Activated naive CD8-positive, alpha-beta T cell treated with anti-CD3 and anti-CD28 coated beads, Interleukin-2, amount 10 ng/mL, durations not matched to agents 7 days and 5 days (primary cell): ENCODE data around the gene PRTFDC1. TPM values are rescaled to one million over a fixed set of nuclear protein-coding genes. Genes with fewer than 3 reads are reported as not detected.

Experiments
- ATAC-seq: fragments of 150-1000 bp; cut with Tn5 transposase; one replicate; pipeline ENCODE4 v1.10.0; 2021; ENCODE audit warnings: low read depth, moderate library complexity
- POLR2A ChIA-PET: fragments of 350-600 bp; sonication (Branson Sonifier 250); formaldehyde crosslinking; loops from one replicate; lab custom pipeline; 2021; ENCODE audit warnings: antibody characterized with exemption; lab: Charles Lee
- DNase-seq: peaks from one replicate; pipeline ENCODE4 v3.0.0; 2021
- H3K27ac Mint-ChIP-seq: one replicate; pipeline ENCODE4 v1.8.0; 2022; ENCODE audit warnings: mild to moderate bottlenecking, mixed read lengths
- H3K27me3 Mint-ChIP-seq: one replicate; pipeline ENCODE4 v1.8.0; 2022; ENCODE audit warnings: mild to moderate bottlenecking, moderate library complexity, mixed read lengths
- H3K36me3 Mint-ChIP-seq: one replicate; pipeline ENCODE4 v1.8.0; 2021; ENCODE audit warnings: mild to moderate bottlenecking, mixed read lengths
- H3K4me1 Mint-ChIP-seq: one replicate; pipeline ENCODE4 v1.8.0; 2021; ENCODE audit warnings: mixed read lengths
- H3K4me3 Mint-ChIP-seq: one replicate; pipeline ENCODE4 v1.8.0; 2022; ENCODE audit warnings: mild to moderate bottlenecking, moderate library complexity, mixed read lengths
- H3K9me3 Mint-ChIP-seq: one replicate; pipeline ENCODE4 v1.8.0; 2021; ENCODE audit warnings: mixed read lengths
- total RNA-seq, 2 experiments: library from RNA; stranded (reverse); gene quantifications; one replicate each; pipeline ENCODE4 v1.2.3, GENCODE V29; 2021

PRTFDC1 gene
- total RNA-seq, 2 experiments from 2014 or later: 1.5 to 2.0 TPM

GRCh38 chr10:24816868-24817396, 135.5 kb downstream of the PRTFDC1 start:
- Mint-ChIP-seq H3K27me3 (no peaks in the 10 kb centered on the region), H3K4me3 (no peak overlapping the region), H3K4me1 (no peaks in the 10 kb centered on the region), H3K27ac (no peak overlapping the region), H3K36me3 (no peaks in the 10 kb centered on the region), H3K9me3 (no peaks in the 10 kb centered on the region)
- POLR2A ChIA-PET: no interaction called here
- no peak for DNase-seq
- no peak for ATAC-seq

- no peaks in the 10 kb centered on the region for H3K9me3 Mint-ChIP-seq
- no peaks in the 10 kb centered on the region for H3K27me3 Mint-ChIP-seq
- ATAC-seq (no peak), DNase-seq (no peak)
- H3K4me1 Mint-ChIP-seq: no peaks in the 10 kb centered on the region
- POLR2A ChIA-PET: no interaction called here
- no peaks in the 10 kb centered on the region for H3K36me3 Mint-ChIP-seq
- H3K27ac Mint-ChIP-seq: no peak overlapping the region
- no peak overlapping the region for H3K4me3 Mint-ChIP-seq
These were observed 137.7 kb downstream of the PRTFDC1 start for GRCh38 chr10:24814568-24815313.

- Mint-ChIP-seq H3K36me3 (no peaks in the 10 kb centered on the region), H3K4me1 (no peaks in the 10 kb centered on the region), H3K9me3 (no peaks in the 10 kb centered on the region), H3K27me3 (no peaks in the 10 kb centered on the region), H3K27ac (no peak overlapping the region), H3K4me3 (no peak overlapping the region)
- DNase-seq (no peak), ATAC-seq (no peak)
- POLR2A ChIA-PET: no interaction called here
These were observed 138.6 kb downstream of the PRTFDC1 start for GRCh38 chr10:24813856-24814255.

GRCh38 chr10:24806262-24806661, 146.1 kb downstream of the PRTFDC1 start:
- no peak for DNase-seq

GRCh38 chr10:24804956-24805355, 147.4 kb downstream of the PRTFDC1 start:
- no peaks in the 10 kb centered on the region for H3K27me3 Mint-ChIP-seq
- H3K4me3 Mint-ChIP-seq: no peak overlapping the region
- H3K27ac Mint-ChIP-seq: no peak overlapping the region
- POLR2A ChIA-PET: interaction anchor here (0.5 to 0.7 kb wide), 3 partner anchors 30 to 449 kb away, joined by 3 to 7 read pairs (median 3); no protein-coding TSS in a partner anchor
- no peaks in the 10 kb centered on the region for H3K9me3 Mint-ChIP-seq
- no peaks in the 10 kb centered on the region for H3K4me1 Mint-ChIP-seq
- no peak for DNase-seq
- ATAC-seq: no peak
- H3K36me3 Mint-ChIP-seq: no peaks in the 10 kb centered on the region

More at GRCh38 chr10:24806262-24806661, 146.1 kb downstream of the PRTFDC1 start:
- no peak for ATAC-seq
- Mint-ChIP-seq H3K27ac (no peak overlapping the region), H3K4me1 (no peaks in the 10 kb centered on the region), H3K4me3 (no peak overlapping the region), H3K36me3 (no peaks in the 10 kb centered on the region), H3K9me3 (no peaks in the 10 kb centered on the region), H3K27me3 (no peaks in the 10 kb centered on the region)
- POLR2A ChIA-PET: no interaction called here

GRCh38 chr10:24804392-24804791, 148.0 kb downstream of the PRTFDC1 start:
- Mint-ChIP-seq H3K4me1 (no peaks in the 10 kb centered on the region), H3K27ac (no peak overlapping the region), H3K9me3 (no peaks in the 10 kb centered on the region), H3K4me3 (no peak overlapping the region), H3K36me3 (no peaks in the 10 kb centered on the region), H3K27me3 (no peaks in the 10 kb centered on the region)
- ATAC-seq (no peak), DNase-seq (no peak)
- POLR2A ChIA-PET: interaction anchor here (0.6 kb wide), 1 partner anchor 30 kb away, joined by 3 read pairs; no protein-coding TSS in a partner anchor

- no peaks in the 10 kb centered on the region for H3K36me3 Mint-ChIP-seq
- H3K4me3 Mint-ChIP-seq: no peak overlapping the region
- DNase-seq (no peak), ATAC-seq (no peak)
- no peaks in the 10 kb centered on the region for H3K4me1 Mint-ChIP-seq
- peaks cover 1% of the 10 kb centered on the region for H3K9me3 Mint-ChIP-seq
- H3K27ac Mint-ChIP-seq: no peak overlapping the region
- POLR2A ChIA-PET: no interaction called here
- H3K27me3 Mint-ChIP-seq: peaks cover 2% of the 10 kb centered on the region
These were observed 150.0 kb downstream of the PRTFDC1 start for GRCh38 chr10:24802378-24802777.

- Mint-ChIP-seq H3K4me3 (no peak overlapping the region), H3K4me1 (no peaks in the 10 kb centered on the region), H3K36me3 (no peaks in the 10 kb centered on the region), H3K9me3 (peaks cover 1% of the 10 kb centered on the region), H3K27ac (no peak overlapping the region), H3K27me3 (peaks cover 2% of the 10 kb centered on the region)
- ATAC-seq: no peak
- no peak for DNase-seq
- POLR2A ChIA-PET: no interaction called here
These were observed 151.5 kb downstream of the PRTFDC1 start for GRCh38 chr10:24800861-24801260.

Other genes with a start within 250 kb of the PRTFDC1 start
- 10 to 100 TPM; 23.5 to 29.6 TPM for gene ARHGAP21, start 228.7 kb downstream of the PRTFDC1 start, total RNA-seq
- not detected for gene ENKUR, start 63.6 kb upstream of the PRTFDC1 start, total RNA-seq
- 1 to 10 TPM; 4.2 to 4.7 TPM for gene THNSL1, start 64.0 kb upstream of the PRTFDC1 start, total RNA-seq
- gene GPR158, start 222.4 kb upstream of the PRTFDC1 start, total RNA-seq: not detected